Measurements from ENCODE around the gene EDIL3. TPM values are rescaled to one million over a fixed set of nuclear protein-coding genes. Genes with fewer than 3 reads are reported as not detected.

Gene EDIL3
- total RNA-seq, 2 experiments from 2014 or later: not detected

GRCh38 chr5:84251503-84251902 lies 133.2 kb downstream of the EDIL3 start:
- no peak for ATAC-seq (ENCODE audit: poor library complexity)
- Mint-ChIP-seq H3K4me3 (no peak overlapping the region), H3K4me1 (ENCODE audit: low read depth) (no peaks in the 10 kb centered on the region), H3K36me3 (ENCODE audit: low read depth) (no peaks in the 10 kb centered on the region), H3K27me3 (no peaks in the 10 kb centered on the region), H3K9me3 (no peaks in the 10 kb centered on the region), H3K27ac (no peak overlapping the region)
- H3K27me3 ChIP-seq (ENCODE audit: control insufficient read depth in 1 of 2, insufficient read depth in 2 of 2, low read length in 2 of 2): no peaks in the 10 kb centered on the region
- intact Hi-C loops (cut with DNase I, micrococcal nuclease): no loop called here
- H3K9me3 ChIP-seq (ENCODE audit: control insufficient read depth in 1 of 2, insufficient read depth in 1 of 2, low read length in 2 of 2): no peaks in the 10 kb centered on the region
- no peaks in the 10 kb centered on the region for H3K4me1 ChIP-seq (ENCODE audit: insufficient read depth, low read length)
- CTCF ChIA-PET: no interaction called here
- no peak overlapping the region for H3K4me3 ChIP-seq (ENCODE audit: low read length)
- POLR2A ChIA-PET: no interaction called here
- DNase-seq: no peak
- H3K36me3 ChIP-seq (ENCODE audit: insufficient read depth, low read length): no peaks in the 10 kb centered on the region
- TF ChIP-seq CTCF (IDR thresholded peaks at IDR 0.05): no peak
- no peak overlapping the region for H3K27ac ChIP-seq (ENCODE audit: low read depth in 1 of 2, low read length in 2 of 2)

GRCh38 chr5:84249918-84250630 lies 134.6 kb downstream of the EDIL3 start:
- Mint-ChIP-seq H3K4me1 (ENCODE audit: low read depth) (no peaks in the 10 kb centered on the region), H3K9me3 (no peaks in the 10 kb centered on the region), H3K36me3 (ENCODE audit: low read depth) (no peaks in the 10 kb centered on the region), H3K4me3 (no peak overlapping the region), H3K27ac (no peak overlapping the region), H3K27me3 (no peaks in the 10 kb centered on the region)
- ChIA-PET POLR2A (no interaction called here), CTCF (no interaction called here)
- Histone ChIP-seq H3K27ac (ENCODE audit: low read depth in 1 of 2, low read length in 2 of 2) (no peak overlapping the region), H3K27me3 (ENCODE audit: control insufficient read depth in 1 of 2, insufficient read depth in 2 of 2, low read length in 2 of 2) (no peaks in the 10 kb centered on the region), H3K9me3 (ENCODE audit: control insufficient read depth in 1 of 2, insufficient read depth in 1 of 2, low read length in 2 of 2) (no peaks in the 10 kb centered on the region), H3K36me3 (ENCODE audit: insufficient read depth, low read length) (no peaks in the 10 kb centered on the region), H3K4me3 (ENCODE audit: low read length) (no peak overlapping the region), H3K4me1 (ENCODE audit: insufficient read depth, low read length) (no peaks in the 10 kb centered on the region)
- intact Hi-C loops (cut with DNase I, micrococcal nuclease): no loop called here
- ATAC-seq (ENCODE audit: poor library complexity) (no peak), DNase-seq (no peak)
- TF ChIP-seq CTCF (IDR thresholded peaks at IDR 0.05): no peak

GRCh38 chr5:84248013-84248412 lies 136.7 kb downstream of the EDIL3 start:
- no peak for TF ChIP-seq CTCF (IDR thresholded peaks at IDR 0.05)
- Histone ChIP-seq H3K27me3 (ENCODE audit: control insufficient read depth in 1 of 2, insufficient read depth in 2 of 2, low read length in 2 of 2) (no peaks in the 10 kb centered on the region), H3K27ac (ENCODE audit: low read depth in 1 of 2, low read length in 2 of 2) (no peak overlapping the region), H3K9me3 (ENCODE audit: control insufficient read depth in 1 of 2, insufficient read depth in 1 of 2, low read length in 2 of 2) (no peaks in the 10 kb centered on the region), H3K4me1 (ENCODE audit: insufficient read depth, low read length) (no peaks in the 10 kb centered on the region), H3K36me3 (ENCODE audit: insufficient read depth, low read length) (no peaks in the 10 kb centered on the region), H3K4me3 (ENCODE audit: low read length) (no peak overlapping the region)
- no peaks in the 10 kb centered on the region for H3K4me1 Mint-ChIP-seq (ENCODE audit: low read depth)
- H3K36me3 Mint-ChIP-seq (ENCODE audit: low read depth): no peaks in the 10 kb centered on the region
- no peak for ATAC-seq (ENCODE audit: poor library complexity)
- intact Hi-C loops (cut with DNase I, micrococcal nuclease): no loop called here
- no peak overlapping the region for H3K4me3 Mint-ChIP-seq
- no peaks in the 10 kb centered on the region for H3K27me3 Mint-ChIP-seq
- CTCF ChIA-PET: no interaction called here
- H3K9me3 Mint-ChIP-seq: no peaks in the 10 kb centered on the region
- no peak for DNase-seq
- POLR2A ChIA-PET: no interaction called here
- no peak overlapping the region for H3K27ac Mint-ChIP-seq

Data from CD4-positive, alpha-beta T cell (primary cell).